IMR-90 (cell line): Measurements from ENCODE around the gene AKAP6.

Experiments used
- BHLHE40 ChIP-seq: fragments of 150-350 bp; IDR thresholded peaks from 2 replicates; pipeline ENCODE4 v1.6.1; 2016; ENCODE audit warnings: mild to moderate bottlenecking, low read depth, low read length
- CEBPB ChIP-seq: IDR thresholded peaks from 2 replicates; pipeline ENCODE4 v1.6.1; 2012; ENCODE audit warnings: low read depth, low read length, improper control_type of control experiment
- CHD1 ChIP-seq: IDR thresholded peaks from 2 replicates; pipeline ENCODE4 v1.6.1; 2012; ENCODE audit warnings: low read depth, low read length, improper control_type of control experiment
- CTCF ChIP-seq: conservative IDR thresholded peaks from 2 replicates; pipeline ENCODE4 v1.5.1; 2012; ENCODE audit warnings: mild to moderate bottlenecking, low read depth, low read length, improper control_type of control experiment
- FOS ChIP-seq: fragments of 150-350 bp; IDR thresholded peaks from 2 replicates; pipeline ENCODE4 v1.6.1; 2016; ENCODE audit warnings: low read depth, low read length
- MAFK ChIP-seq: IDR thresholded peaks from 2 replicates; pipeline ENCODE4 v1.6.1; 2012; ENCODE audit warnings: low read depth, low read length, improper control_type of control experiment
- MXI1 ChIP-seq: IDR thresholded peaks from 2 replicates; pipeline ENCODE4 v1.6.1; 2012; ENCODE audit warnings: low read depth, mild to moderate bottlenecking, low read length, moderate library complexity, borderline replicate concordance
- POLR2A ChIP-seq: IDR thresholded peaks from 2 replicates; pipeline ENCODE4 v1.6.1; 2012; ENCODE audit warnings: mild to moderate bottlenecking, low read depth, low read length
- RFX5 ChIP-seq: IDR thresholded peaks from 2 replicates; pipeline ENCODE4 v1.8.0; 2012; ENCODE audit warnings: low read depth, mild to moderate bottlenecking, low read length, moderate library complexity
- SMC3 ChIP-seq: fragments of 150-350 bp; IDR thresholded peaks from 2 replicates; pipeline ENCODE4 v1.6.1; 2016; ENCODE audit warnings: low read depth, mild to moderate bottlenecking, antibody characterized with exemption, low read length, moderate library complexity
- USF2 ChIP-seq: fragments of 150-350 bp; IDR thresholded peaks from 2 replicates; pipeline ENCODE4 v1.6.1; 2017; ENCODE audit warnings: mild to moderate bottlenecking, antibody characterized with exemption, low read length, low read depth

- no peak for TF ChIP-seq CTCF
- no peak for TF ChIP-seq POLR2A
- TF ChIP-seq BHLHE40 = no peak
- TF ChIP-seq FOS = no peak
- TF ChIP-seq MXI1 = no peak
- no peak for TF ChIP-seq MAFK
- no peak for TF ChIP-seq CHD1
- no peak for TF ChIP-seq RFX5
- TF ChIP-seq SMC3 = no peak
- TF ChIP-seq USF2 = no peak
- TF ChIP-seq CEBPB = no peak
These were observed 90.3 kb downstream of the AKAP6 start for GRCh38 chr14:32419429-32419828.
